Urothelium cell line (cell line): ENCODE measurements around the gene THRB.
"Not testable (repeated sequence)": the region's sequence is repeated elsewhere in the genome, so short reads cannot be mapped to it uniquely, and the experiment has no call there.

Experiments used
- DNase-seq: peaks from one replicate; pipeline ENCODE4 v3.0.0; 2011; ENCODE audit warnings: low spot score, mixed read lengths
- FAIRE-seq: peaks from 2 replicates; lab custom pipeline; 2011; peaks lifted over from hg19 to GRCh38; lab: Jason Lieb, UNC

Gene THRB

DNA sequence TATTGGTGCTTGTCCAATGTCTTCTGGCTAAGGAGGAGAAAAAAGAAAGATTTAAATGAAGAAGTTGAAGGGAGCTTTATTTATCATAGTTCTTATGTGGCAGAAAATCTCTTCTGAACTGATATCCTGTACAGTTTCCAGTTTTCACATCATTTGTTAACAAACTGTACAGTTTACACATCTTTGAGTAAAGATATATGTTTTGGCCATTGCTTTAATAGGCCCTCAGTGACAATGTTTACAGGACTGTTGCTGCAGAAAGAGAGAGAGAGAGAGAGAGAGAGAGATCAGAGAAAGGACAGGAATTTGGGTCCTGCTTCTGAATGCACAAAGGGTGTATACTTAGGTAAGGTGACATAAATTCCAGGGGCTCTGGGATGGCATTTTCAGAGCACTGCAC, 361.2 kb downstream of the THRB start:
- no peak for FAIRE-seq
- DNase-seq: no peak

DNA sequence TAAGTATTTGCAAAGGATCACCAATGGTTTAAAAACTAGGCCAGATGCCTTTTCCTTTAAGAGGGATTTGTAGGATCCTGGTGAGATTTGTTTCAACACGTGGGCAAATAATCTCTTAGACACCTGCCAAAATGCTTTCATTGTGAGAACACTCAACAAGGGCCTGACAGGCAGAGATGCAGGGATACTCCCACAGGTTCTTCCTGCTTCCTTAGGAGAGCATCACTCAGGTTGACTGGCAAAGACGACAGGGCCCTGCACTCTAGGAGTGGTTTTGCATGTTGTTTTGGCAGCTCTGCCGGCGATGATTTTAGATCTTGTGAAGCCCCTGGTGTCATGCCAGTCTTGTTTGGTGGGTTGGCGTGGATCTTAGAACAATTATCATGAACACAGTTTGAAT, 365.1 kb downstream of the THRB start:
- FAIRE-seq: no peak

DNA sequence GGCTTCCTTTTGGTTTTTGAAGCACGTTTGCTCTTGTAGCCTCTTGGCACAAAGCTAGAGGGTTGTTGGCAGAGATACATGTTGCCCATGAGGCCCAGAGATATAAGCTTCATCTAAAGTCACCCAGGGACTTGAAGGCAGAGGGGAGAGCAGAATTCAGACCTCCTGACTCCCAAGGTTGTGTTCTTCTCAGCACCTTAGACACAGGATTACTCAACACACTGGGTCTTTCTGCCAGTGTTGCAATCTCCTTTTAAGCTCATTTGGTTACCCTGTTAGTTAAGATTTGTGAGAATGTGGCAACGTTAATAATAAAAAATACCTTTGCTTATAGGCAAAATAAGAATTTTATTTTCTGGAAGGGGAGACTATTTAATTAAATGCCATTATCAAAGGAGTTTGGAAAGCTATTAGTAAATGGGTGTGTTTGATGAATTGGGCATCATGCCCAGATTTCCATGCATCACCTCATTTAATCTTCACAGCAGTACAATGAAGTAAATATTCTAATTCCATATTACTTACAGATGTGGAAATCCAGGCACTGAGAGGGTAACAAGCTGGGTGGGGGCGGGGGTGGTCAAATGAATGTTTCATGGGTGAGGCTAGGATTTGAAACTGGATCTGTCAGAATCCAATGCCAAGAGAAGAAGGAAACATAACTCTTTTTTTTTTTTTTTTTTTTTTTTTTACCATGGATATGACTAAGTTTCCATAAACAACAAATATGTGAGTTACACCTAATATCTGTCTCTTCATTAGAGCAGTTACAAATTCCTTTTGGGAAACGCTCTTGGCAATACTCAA, 366.2 kb downstream of the THRB start:
- DNase-seq (no peak), FAIRE-seq (no peak)

More for the DNA sequence above, 365.1 kb downstream of the THRB start:
- DNase-seq: no peak

DNA sequence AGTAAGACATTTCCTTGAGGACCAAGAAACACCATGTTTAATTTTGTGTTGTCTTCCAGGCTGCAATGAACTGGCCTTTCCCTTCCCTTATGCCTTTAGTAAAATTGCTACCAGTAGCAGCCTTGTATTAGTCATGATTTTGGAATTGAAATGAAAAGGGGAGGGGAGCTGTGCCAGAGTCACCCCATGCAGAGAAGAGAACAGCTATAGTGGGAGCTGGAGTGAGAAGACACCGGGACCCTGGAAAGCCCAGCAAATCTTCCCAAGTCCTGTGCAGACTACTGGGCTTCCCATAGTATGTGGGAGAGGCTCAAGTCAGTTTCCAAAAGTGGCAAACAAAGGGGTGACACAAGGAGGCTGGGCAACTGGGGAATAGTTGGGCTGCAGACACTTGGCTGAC, 371.1 kb downstream of the THRB start:
- FAIRE-seq (no peak), DNase-seq (peak; percentile 42)

DNA sequence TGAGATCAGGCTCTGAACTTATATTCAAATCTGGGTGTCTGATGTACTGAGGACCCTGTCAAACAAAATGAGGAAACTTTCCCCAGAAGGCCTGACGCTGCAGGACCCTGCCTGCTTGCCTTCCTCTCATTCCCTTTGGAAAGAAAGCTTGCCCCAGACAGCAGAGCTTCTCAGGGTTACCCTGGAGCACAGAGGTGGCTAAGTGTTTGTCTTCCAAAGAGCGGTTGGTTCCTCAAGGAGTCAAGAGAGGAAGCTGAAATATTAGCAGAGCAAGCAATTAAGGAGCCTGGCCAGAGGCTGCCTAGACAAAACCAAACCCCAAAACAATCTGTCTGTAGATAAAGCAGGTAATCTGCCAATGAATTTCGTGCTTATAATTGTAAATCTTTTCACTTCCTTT, 374.2 kb downstream of the THRB start:
- no peak for FAIRE-seq

DNA sequence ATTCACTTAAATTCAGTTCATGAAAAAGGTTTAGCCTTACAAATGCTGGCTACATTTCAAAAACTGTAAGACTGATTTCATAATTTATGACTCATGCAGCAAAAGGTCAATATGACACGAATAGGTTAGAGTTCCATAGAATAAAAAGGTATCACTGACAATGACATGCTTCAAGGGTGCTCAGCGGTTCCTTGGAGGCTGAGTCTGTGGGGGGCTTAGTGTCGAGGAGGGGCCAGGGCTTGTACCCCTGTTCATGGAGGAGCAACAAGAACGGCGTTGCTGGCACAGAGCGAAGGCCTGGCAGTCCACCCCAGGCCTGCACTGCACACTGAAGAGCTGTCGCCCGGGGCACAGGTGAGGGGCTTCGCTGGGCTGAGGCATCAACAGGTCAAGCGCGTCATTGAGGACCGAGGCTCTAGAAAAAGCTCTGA, 375.3 kb downstream of the THRB start:
- FAIRE-seq (peak; percentile 42), DNase-seq (peak; percentile 37)

More for the DNA sequence above, 374.2 kb downstream of the THRB start:
- no peak for DNase-seq

DNA sequence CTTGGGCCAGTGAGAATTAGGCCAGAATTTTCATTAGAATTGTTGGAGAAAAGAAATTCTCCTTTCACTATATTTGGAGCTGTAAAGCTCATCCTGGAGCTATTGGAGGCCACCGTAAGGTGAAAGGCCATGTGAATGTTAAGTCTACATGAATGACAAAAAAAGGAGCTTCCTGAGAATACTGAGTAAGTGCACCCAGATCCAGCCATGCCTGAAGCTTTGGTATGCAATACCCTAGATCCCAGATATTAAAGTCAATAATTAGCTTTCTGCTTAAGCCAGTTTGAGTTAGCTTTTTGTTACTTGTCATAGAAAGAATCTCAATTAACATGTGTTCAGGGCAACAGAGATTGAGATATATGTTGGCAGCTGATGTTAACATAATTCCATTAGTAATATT, 377.1 kb downstream of the THRB start:
- no peak for DNase-seq
- FAIRE-seq: peak; percentile 27

DNA sequence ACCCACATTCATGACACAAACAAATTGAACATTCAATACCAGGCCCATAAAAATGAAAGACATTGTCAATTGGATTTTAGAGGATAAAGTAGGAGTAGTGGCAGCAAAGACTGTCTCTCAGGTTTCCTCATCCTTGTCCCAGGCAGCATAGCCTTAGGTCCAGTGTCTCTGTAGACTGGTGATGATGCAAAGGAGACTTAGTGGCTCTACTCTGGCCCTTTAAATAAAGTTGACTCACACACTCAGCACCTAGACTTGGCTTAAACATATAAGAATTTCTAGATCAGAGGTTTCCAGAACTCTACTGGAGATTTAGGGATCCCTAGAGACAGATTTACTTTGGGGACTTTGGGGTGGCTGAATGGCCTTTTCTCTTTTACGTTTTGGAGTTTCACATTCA, 382.9 kb downstream of the THRB start:
- DNase-seq (no peak), FAIRE-seq (no peak)

DNA sequence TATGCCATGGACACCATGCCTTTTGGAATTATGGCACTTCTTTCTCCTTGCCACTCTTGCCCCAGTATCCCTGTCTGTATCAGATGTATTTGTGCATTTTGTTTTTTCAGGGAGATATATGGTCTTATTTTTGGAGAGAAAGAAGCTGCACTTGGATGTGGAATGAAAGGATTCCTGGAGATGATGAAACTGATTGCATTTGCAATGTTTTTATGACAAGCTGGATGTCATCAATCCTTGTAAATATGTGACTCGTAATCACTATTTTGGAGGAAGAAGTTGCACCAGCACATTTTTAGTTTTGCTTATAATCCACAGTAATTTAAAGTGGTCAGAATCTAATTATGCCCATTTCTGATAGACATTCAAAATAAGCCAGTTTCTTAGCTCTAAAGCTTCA, 384.6 kb downstream of the THRB start:
- DNase-seq: no peak
- no peak for FAIRE-seq

DNA sequence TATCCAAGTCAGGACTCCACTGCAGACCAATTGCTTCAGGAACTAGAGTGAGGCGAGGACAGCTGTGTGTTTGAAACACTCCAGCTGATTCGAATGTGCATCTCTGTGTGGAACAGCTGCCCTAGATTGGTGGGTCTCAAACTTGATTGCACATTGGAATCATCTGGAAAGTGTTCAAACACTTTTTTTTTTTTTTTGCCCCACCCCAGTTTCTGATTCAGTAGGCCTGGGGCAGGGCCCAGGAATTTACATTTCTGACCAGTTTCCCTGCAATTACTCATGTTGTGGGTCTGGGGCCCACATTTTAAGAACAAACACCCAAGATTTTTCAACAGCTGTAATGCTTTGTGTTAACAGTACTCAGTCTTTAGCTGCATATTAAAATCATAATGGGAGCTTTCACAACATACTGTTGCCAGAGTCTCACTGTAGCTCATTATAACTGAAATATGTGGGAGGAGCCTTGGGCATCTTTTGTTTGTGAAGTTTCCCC, 392.9 kb downstream of the THRB start:
- FAIRE-seq: no peak

DNA sequence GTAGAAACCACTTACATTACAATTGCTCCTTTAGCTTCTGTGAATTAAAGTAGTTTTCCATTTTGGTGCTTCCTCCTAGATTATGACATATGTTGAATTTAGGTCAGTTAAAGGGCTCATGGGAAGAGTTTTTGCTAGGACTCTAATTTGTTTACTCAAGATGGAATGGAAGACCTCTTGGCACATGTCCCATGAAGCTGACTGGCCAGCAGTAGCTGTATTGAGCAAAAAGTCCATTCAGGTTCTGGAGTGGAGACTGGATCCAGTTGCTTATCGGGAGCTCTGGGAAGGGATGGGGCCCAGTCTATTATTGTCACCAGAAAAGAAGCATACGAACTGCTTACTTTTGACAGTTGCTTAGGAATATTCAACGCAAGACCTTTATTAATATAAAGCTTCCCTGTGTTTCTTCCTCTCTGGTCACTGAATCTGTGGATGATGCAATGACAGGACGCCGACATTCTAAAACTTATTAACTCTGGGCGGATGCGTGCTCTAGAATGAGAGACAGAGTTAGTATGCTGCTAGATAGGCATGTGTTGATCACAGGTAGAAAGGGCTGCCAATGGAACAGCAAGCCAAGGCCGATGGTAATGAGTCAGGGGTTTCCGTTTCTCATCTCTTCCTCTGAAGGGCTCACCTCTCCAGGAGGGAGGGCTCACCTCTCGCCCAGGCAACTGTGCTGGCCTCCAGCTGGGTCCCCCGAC, 393.8 kb downstream of the THRB start:
- DNase-seq (no peak), FAIRE-seq (no peak)

More for the DNA sequence above, 392.9 kb downstream of the THRB start:
- DNase-seq: no peak

DNA sequence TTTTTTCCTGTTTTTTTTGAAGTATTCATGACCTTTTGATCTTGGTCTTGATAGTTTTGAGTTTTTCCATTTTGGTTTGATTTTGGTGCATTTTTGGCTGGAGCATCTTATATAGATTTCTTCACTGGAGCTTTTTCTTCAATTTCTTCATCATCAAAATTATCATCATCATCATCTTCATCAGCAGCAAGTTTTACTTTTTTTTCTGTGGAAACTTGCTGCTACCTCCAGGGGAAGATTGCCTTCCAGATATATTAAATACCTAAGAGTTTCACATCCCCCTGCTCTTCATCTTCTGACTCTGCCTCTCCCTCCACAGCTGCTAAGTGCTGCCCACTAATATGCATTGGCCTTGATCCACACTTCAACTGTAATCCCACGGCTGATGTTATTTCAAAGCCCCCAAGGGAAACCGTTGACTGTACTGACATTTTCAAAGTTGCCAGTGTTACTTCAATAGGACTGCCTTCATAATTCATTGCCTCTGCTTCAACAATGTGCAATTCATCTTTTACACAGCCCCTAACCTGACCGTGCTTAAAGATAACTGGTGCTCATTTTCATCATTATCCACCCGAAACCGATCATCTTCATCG, 397.9 kb downstream of the THRB start:
- FAIRE-seq: no peak
- DNase-seq: no peak

DNA sequence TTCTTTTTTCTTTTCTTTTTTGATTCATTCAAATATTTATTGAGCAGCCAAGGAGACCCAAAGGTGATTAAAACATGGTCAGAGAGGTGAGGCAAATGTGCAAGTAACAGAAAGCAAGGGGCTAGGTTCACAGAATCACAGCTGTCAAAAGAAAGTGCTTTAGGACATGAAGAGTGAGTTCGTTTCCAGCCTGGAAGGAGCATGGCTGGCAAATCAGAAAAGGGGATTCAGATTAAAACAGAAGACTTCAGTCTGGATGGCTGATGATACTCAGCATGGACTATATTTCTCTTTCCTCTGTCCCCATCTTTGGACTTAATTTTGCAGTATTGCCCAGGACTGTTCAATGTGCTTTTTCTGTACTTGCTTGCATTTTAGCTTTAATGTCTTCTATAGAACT, 398.4 kb downstream of the THRB start:
- DNase-seq (no peak), FAIRE-seq (no peak)

DNA sequence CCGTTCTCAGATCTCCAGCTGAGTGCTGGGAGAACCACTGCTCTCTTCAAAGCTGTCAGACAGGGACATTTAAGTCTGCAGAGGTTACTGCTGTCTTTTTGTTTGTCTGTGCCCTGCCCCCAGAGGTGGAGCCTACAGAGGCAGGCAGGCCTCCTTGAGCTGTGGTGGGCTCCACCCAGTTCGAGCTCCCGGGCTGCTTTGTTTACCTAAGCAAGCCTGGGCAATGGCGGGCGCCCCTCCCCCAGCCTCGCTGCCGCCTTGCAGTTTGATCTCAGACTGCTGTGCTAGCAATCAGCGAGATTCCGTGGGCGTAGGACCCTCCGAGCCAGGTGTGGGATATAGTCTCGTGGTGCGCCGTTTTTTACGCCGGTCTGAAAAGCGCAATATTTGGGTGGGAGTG, 399.8 kb downstream of the THRB start:
- DNase-seq, FAIRE-seq: not testable (repeated sequence)

DNA sequence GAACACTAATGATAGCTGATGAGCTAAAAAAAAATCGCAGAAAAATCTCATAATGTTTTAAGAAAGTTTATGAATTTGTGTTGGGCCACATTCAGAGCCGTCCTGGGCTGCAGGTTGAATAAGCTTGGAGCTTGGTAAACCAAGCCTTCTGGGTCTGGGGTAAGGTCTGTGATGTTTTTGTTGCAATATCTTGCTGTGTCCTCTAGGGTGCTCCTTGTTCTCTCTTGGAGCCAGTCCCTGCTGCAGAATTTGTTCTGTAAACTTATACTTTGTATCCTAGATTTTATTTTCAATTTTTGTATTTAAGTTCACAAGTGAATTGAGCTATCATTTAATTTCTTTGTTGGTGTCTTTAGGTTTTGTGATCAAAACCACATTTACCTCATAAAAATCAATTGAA, 405.9 kb downstream of the THRB start:
- DNase-seq (peak; percentile 33), FAIRE-seq (no peak)

DNA sequence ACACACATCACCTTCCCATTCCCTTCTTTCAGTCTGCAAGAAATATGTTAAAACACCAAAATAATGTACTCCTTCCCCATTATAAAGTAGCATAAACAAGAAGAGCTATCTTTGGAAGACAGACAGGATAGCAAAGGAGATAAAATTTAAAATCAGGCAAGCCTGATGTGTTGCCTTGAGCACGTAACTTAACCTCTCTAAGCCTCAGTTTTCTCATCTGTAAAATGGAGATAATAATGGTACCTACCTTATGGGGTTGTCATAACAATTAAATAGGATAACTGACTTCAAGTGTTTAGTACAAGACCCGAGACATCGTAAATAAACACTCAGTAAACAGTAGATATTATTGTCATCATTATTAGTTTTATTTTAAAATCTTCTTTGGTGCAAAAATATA, 407.2 kb downstream of the THRB start:
- FAIRE-seq (no peak), DNase-seq (no peak)

DNA sequence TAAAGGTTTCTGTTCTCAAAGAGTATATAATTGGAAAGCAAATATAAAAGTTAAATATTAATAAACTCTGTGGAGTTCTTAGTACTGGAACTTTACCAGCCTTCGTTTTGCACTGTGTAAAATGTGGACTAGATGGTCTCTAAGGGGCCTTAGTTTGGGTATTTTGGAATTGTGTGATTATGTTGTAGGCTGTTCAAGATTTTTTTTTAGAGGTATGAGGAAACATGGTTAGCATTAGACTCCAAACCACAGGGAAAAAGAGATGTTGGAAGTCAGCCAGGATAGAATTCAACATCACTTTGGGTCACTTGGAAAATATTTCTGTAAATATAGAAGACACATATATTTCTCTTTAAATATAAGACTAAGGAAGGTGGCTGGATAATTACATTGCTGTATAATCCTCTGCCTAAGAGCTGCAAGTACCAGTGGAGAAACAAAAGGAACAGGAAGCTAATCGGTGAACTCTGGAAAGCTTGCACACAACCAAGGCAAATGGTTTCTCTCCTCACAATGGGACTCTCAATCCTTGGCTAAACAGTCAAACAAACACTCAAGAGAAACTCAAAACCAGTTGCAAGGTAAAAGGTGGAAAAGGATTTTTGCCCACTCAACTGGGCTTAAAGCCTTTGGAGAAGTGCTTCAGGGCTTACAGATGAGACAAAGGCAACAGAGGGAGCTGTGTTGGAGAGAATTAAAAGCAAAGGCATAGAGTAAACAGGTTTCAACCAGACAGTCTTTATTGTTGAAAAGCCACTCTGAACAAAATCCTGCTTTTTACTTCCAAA, 407.8 kb downstream of the THRB start:
- FAIRE-seq: no peak
- DNase-seq: no peak

DNA sequence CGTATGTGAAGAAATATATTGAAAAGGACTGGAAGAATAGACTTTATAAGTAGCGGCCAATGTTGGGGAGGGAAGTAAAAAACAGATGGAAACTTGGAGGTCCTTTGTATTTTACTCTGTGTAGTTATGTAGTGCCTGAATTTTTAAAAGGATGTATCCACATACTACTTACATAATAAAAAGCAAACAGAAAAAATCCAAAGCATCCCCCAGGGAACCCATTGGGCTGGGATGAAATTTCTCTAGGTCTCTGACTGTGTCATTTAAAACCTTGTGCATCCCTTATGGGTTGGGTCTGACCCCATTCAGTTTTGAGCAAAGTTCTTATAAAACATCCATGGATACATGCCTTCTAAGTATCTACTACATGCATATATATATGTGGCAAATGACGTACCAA, 408.4 kb downstream of the THRB start:
- FAIRE-seq (no peak), DNase-seq (no peak)

DNA sequence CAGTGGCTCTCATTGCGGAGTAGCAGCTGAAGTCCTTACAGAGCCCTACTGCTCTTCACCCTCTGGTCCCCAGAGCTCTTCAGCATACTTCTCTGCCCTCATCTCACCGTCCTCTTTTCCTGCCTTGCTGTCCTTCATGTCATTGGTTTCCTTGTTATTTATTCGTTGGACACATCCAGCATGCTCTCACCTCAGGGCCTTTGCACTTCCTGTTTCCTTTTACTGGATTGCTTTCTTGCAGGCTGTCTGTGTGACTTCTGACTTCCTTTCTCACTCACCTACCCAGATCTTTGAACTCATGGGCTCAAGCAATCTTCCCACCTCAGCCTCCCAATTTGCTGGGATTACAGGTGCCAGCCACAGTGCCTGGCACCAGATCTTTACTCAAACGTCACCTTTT, 422.5 kb downstream of the THRB start:
- DNase-seq (no peak), FAIRE-seq (no peak)

DNA sequence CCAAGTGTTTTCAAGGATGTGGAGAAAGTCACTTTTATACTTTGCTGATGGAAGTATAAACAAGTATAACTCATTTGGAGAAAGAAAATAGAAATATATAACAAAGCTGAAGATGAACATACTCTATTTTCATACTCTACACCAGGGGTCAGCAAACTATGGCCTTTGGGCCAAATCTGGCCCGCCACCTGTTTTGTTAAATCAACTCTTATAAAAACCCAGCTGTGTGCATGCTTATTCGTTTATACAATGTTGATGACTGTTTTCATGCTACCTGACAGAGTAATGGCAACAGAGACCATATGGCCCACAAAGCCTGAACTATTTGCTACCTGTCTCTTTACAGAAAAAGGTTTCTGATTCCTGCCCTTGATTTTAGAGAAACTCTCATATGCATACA, 425.6 kb downstream of the THRB start:
- no peak for FAIRE-seq
- DNase-seq: no peak

DNA sequence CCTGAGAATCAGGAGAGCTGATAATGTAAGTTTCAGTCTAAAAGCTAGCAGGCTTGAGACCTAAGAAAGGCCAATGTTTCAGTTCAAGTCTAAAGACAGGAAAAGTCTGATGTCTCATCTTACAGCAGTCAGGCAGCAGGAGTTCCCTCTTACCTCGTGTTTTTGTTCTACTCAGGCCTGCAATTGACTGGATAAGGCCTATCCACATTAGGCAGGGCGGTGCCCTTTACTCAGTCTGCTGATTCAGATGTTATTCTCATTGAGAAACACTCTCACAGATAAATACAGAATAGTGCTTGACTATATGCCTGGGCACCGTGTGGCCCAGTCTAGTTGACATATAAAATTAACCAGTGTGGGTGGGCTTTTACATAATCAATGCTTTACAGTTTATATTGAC, 427.2 kb downstream of the THRB start:
- FAIRE-seq (no peak), DNase-seq (no peak)
